GM18511 (cell line): ENCODE results near the gene SNAPIN.
"Not testable (repeated sequence)": the region's sequence is repeated elsewhere in the genome, so short reads cannot be mapped to it uniquely, and the experiment has no call there.

ENCODE experiments used
- ATAC-seq: cut with Tn5 transposase; IDR thresholded peaks from one replicate; pipeline ENCODE4 v1.9.1; 2021; ENCODE audit warnings: mild to moderate bottlenecking, moderate library complexity; ENCODE audit not compliant: unreplicated experiment

Gene SNAPIN

DNA sequence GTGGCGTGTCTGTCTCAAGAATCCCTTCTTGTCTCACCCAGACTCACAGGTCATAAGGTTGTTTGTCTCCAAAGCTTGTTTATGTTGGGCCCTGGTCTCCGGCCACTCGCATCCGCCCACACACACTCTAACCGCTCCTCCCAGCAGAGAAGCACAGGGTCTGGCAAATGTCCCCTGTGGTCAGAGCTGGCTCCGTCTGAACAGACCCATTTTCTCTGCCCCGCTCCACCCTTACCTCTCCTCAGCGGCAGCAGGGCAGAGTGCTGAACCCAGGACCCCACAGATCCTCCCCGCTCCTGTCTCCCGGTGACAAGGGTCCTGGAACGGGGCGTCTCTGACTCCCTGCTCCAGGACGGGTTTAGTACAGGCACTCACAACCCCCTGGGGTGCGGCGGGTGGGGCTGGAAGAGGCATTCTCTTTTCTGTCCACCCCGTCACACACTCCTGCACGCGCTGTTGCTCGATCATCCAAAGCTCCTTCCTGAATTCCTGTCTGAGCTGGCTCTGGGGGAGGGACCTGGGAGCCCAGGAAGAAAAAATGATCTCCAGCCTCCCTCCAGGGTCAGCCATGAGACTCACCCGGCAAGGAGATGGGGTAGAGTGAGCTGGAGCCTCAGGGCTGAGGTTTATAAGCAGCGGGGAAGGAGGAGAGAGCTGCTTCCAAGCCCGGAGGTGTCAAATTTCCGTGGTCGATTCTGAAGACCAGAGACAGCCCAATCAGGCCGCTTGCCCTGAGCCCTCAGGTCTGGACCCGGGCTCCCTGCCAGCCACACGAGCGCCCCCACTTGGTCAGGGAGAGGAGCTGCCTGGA, 31.4 kb upstream of the SNAPIN start, which contains the start of gene S100A13:
TSS of gene S100A13 (minus strand) at position 602 of the 811 bp plus-strand sequence. CDS start 1,033 bp downstream, outside the sequence.
- ATAC-seq: no peak

- no peak for ATAC-seq
These were observed 30.5 kb upstream of the SNAPIN start, which contains the start of gene S100A1 for GRCh38 chr1:153627715-153628626. Gene S100A1, plus strand, starts transcription at chr1:153628434. Its CDS starts 2,088 bp downstream, at chr1:153630522.

GRCh38 chr1:153628638-153629342, 29.7 kb upstream of the SNAPIN start:
- ATAC-seq: no peak

GRCh38 chr1:153629343-153629665, 29.2 kb upstream of the SNAPIN start:
- no peak for ATAC-seq

DNA sequence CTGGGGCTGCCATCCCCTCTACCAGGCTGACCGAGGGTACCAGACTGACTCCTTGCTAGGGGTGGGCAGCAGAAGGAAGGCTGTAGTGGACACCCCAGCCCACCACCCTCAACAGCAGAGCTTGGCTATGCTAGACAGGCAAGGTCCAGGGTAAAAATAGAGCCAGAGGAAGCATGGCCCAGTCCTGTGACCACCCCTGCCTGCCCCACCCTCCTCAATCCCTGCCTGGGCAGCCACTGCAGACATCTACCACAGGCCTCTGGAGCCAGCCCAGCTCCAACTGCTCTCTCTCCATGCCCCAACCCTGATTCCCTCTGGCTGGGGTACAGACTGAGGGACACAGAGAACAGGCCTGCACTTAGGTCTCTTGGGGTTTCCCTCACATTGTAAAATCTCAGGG, 28.5 kb upstream of the SNAPIN start:
- no peak for ATAC-seq

GRCh38 chr1:153630384-153630783, 28.1 kb upstream of the SNAPIN start:
- ATAC-seq: no peak

DNA sequence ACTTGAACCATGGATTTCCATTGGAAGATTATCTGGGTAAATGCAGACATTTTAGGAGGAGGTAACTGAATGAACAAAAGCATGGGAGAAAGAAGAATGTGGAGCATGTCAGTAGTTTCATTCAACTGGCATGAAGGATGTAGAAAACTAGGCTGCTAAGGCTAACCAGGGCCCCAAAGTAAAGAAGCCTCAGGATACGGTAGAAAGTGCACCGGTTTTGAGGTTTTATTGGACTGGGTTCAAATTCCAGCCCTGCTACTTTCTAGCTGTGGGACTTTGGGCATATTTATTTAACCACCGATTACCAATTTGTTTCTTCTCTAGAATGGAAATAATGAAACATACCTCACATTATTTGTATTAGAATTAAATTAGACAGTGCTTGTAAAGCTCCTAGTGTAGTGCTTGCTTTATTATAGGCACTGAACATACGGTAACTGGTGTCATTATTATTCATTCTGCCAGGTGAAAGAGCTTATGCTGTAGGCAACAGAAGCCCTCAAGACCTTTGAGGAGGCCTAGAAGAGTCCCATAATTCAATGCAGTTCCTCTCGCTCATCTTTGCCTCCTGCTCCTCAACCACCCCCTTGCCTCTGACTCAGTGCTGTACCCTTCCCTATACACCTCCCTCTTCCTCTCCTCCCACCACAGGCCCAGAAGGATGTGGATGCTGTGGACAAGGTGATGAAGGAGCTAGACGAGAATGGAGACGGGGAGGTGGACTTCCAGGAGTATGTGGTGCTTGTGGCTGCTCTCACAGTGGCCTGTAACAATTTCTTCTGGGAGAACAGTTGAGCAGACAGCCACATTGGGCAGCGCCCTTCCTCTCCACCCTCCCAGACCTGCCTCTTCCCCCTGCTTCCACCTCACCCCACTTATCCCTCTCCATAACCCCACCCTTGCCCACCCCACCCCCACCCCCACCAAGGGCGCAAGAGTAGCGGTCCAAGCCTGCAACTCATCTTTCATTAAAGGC, 27.2 kb upstream of the SNAPIN start:
- ATAC-seq: no peak

- no peak for ATAC-seq
These were observed 25.2 kb upstream of the SNAPIN start for GRCh38 chr1:153633161-153633753.

DNA sequence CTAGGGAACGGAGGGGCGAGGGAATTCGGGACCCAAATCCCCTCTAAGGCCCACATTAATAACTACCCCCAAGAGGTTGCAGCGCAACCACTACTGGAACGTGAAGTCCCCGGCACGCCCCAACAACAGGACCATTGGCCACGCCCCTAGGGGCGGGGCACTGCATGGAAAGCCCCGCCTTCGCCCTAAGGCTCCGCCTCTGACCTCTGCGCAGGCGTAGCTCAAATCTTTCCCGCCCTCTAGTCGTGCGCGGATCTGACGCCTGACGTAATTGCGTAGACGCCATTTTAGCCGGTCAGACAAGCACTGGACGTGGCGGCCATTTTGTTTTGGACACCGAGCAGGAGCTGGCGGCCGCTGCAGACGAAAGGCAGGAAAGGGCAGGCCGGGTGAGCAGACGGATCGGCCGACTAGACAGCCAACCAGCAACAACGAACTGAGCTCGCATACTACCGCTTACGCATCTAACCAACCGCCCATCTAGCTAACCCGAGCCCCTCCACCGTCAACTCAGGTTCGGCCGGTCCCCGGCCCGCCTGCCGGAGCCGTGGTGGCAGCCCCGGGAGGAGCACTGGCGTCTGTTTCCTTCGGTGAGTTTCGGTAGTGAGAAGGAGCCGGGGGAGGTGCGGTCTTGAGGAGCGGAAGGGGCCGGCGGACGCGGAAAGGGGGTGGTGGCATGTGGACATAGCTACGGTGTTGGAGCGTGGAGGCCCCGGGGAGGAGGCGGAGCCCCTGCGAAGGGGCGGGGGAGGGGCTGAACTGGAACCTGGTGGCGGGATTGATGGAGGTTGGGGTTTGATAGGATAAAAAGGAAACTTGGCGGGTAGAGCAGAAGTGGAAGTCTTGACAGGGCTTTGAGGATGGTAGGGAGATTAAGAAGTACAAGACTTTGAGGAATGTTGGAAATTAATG, 24.5 kb upstream of the SNAPIN start, which contains the start of gene CHTOP:
TSS of gene CHTOP (plus strand) at position 313 of the 912 bp plus-strand sequence. CDS start 2,523 bp downstream, outside the sequence.
- ATAC-seq: peak; percentile 93

DNA sequence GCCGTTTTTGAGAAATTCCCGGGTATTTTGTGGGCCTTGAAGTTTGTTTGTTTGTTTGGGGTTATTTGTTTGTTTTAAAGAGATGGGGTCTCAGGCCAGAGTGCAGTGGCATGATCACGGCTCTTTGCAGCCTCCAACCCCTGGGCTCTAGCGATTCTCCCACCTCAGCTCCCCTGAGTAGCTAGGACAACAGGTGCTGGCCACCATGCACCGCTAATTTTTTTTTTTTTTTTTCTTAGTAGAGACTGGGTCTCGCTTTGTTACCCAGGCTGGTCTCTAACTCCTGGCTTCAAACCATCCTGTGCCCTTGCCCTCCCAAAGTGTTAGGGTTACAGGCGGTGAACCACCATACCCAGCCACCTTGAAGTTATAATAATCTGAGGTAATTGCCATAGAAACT, 22.6 kb upstream of the SNAPIN start:
- ATAC-seq: no peak

GRCh38 chr1:153636312-153636711, 22.2 kb upstream of the SNAPIN start:
- ATAC-seq: no peak

DNA sequence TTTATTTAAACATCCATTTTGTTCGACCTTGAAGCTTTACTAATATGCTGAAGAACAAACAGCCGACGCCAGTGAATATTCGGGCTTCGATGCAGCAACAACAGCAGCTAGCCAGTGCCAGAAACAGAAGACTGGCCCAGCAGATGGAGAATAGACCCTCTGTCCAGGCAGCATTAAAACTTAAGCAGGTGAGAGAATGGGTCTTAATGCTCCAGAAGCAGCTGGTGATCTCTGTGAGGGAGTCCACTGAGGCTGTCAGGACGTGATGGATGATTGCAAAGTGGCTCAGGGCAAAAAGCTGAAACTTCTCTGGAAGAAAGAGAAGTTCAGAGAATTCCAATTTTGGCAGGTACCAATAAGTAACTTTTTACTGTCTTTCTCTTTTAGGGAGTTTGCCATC, 20.2 kb upstream of the SNAPIN start:
- ATAC-seq: no peak

DNA sequence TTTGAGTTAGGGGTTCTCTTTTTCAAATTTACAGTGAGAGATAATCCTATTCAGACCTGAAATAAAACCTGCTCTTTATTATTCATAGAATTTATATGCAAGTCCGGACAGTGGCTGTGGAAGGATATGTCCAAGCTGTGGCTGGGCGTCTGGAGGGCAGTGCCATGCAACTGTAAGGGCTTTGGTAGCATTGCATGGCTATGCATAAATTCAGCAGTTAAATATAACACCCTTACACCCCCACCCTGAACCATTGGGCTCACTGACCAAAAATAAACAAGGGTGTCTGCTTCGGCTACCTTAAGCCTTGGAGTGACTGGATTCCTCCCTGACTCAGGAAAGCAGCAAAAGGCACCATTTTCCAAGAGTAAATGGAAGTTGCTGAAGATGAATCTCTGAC, 19.2 kb upstream of the SNAPIN start:
- ATAC-seq: no peak

DNA sequence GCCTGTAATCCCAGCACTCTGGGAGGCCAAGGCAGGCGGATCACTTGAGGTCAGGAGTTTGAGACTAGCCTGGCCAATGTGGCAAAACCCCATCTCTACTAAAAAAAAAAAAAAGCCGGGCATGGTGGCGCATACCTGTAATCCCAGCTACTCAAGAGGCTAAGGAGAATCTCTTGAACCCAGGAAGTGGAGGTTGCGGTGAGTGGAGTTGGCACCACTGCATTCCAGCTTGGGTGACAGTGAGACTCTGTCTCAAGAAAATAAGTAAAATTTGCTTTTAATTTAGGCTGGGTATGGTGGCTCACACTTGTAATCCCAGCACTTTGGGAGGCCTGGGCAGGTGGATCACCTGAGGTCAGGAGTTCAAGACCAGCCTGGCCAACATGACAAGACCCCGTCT, 18.3 kb upstream of the SNAPIN start:
- not testable (repeated sequence) for ATAC-seq

- no peak for ATAC-seq
These were observed 17.6 kb upstream of the SNAPIN start for GRCh38 chr1:153640861-153641260.

DNA sequence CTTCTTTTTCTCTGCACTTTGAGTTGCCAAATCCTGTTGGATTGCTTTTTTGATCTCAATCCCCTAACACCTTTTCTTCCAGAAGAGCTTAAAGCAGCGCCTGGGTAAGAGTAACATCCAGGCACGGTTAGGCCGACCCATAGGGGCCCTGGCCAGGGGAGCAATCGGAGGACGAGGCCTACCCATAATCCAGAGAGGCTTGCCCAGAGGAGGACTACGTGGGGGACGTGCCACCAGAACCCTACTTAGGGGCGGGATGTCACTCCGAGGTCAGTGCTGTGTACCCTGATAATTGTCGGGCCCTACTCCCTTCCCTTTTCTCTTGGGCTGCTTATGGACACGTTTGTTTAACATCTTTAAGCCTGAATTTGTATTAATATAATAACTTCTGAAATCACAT, 16.3 kb upstream of the SNAPIN start:
- ATAC-seq: no peak

- no peak for ATAC-seq
These were observed 15.4 kb upstream of the SNAPIN start for GRCh38 chr1:153643100-153643499.

GRCh38 chr1:153643816-153644215, 14.7 kb upstream of the SNAPIN start:
- no peak for ATAC-seq
